WERI-Rb-1 (cell line): ENCODE measurements around the gene IDI2.
A peak's percentile ranks its signal among the peaks of the same experiment; 100 is the strongest.

Source experiments
- DNase-seq: peaks from one replicate; pipeline ENCODE4 v3.0.0-alpha.2; 2020
- H3K27ac ChIP-seq: fragments of 250-450 bp; sonication (Bioruptor Pico); 2 replicates; pipeline ENCODE4 v1.5.1; 2020; ENCODE audit warnings: mild to moderate bottlenecking, moderate library complexity
- H3K27me3 ChIP-seq: fragments of 250-450 bp; sonication (Bioruptor Pico); 2 replicates; pipeline ENCODE4 v1.5.1; 2021; ENCODE audit warnings: mild to moderate bottlenecking, low read depth, moderate library complexity; ENCODE audit not compliant: insufficient read depth, severe bottlenecking
- H3K36me3 ChIP-seq: fragments of 250-450 bp; sonication (Bioruptor Pico); 2 replicates; pipeline ENCODE4 v1.5.1; 2020; ENCODE audit warnings: mild to moderate bottlenecking, moderate library complexity
- H3K4me3 ChIP-seq: 2 replicates; pipeline ENCODE4 v1.5.1; 2011; ENCODE audit warnings: low read depth, mild to moderate bottlenecking, control low read depth, low read length
- H3K9me3 ChIP-seq: fragments of 250-450 bp; sonication (Bioruptor Pico); 2 replicates; pipeline ENCODE4 v1.5.1; 2021; ENCODE audit warnings: mild to moderate bottlenecking, moderate library complexity; ENCODE audit not compliant: severe bottlenecking
- TF ChIP-seq, protein P1 (sequence below): IDR thresholded peaks from 2 replicates; pipeline ENCODE4 v1.5.1; 2011; ENCODE audit warnings: low read depth, mild to moderate bottlenecking, control low read depth, inconsistent platforms, low read length

The IDI2 gene

DNA sequence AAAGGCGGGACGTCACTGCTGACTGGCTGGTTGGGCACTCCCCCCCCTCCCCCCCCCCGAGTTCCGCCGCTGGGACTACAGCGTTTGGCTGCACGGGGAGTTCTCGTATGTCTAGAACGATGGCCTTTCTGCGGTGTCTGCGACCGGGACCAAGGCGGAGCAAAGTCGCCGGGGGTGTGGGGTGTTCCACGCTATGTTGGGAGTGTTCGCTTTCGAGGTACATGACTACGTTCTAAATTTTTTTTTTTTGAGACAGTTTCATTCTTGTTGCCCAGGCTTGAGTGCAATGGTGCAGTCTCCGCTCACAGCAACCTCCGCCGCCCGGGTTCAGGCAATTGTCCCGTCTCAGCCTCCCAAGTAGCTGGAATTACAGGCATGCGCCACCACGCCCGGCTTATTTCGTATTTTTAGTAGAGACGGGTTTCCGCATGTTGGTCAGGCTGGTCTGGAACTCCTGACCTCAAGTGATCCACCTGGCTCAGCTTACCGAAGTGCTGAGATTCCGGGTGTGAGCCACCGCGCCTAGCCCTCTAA is 23.8 kb upstream of the IDI2 start:
- Histone ChIP-seq H3K4me3 (peak overlapping the region; percentile 63), H3K36me3 (peaks cover 14% of the 10 kb centered on the region), H3K27me3 (no peaks in the 10 kb centered on the region), H3K27ac (peak overlapping the region; percentile 91), H3K9me3 (no peaks in the 10 kb centered on the region)
- TF ChIP-seq, protein P1, sequence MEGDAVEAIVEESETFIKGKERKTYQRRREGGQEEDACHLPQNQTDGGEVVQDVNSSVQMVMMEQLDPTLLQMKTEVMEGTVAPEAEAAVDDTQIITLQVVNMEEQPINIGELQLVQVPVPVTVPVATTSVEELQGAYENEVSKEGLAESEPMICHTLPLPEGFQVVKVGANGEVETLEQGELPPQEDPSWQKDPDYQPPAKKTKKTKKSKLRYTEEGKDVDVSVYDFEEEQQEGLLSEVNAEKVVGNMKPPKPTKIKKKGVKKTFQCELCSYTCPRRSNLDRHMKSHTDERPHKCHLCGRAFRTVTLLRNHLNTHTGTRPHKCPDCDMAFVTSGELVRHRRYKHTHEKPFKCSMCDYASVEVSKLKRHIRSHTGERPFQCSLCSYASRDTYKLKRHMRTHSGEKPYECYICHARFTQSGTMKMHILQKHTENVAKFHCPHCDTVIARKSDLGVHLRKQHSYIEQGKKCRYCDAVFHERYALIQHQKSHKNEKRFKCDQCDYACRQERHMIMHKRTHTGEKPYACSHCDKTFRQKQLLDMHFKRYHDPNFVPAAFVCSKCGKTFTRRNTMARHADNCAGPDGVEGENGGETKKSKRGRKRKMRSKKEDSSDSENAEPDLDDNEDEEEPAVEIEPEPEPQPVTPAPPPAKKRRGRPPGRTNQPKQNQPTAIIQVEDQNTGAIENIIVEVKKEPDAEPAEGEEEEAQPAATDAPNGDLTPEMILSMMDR, result no peak
- peak; percentile 30 for DNase-seq

DNA sequence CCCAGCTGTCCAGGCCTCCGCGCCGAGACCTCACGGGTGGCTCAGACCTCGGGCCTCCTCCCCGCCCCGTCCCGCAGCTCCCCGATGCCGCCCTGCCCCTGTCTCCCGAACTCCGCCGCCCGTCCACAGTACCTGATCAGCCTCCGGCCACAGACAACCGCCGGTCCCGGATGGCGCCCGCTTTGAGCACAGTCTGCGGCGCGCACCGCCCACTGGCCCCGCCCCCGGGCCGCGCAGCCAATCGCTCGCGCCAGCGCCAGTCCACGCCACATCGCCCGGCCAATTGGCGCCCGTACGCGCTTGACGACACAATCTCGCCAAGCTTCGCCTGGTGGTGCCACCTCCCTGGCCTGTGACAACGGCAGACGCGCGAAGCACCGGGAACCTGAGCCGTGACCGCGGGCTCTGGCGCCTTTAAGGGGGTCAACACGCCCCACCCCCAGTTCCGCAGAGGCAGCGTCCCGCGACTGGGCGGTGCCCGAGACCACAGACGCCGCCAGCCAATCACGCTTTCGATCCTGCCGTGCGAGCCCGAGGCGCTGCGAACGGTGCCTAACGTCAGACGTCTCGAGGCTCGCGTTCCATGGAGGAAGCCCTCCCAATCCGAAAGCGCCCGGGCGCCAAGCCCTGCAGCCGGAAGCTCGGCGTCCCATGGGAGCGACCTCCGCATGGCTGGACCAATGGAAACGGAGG is 23.2 kb upstream of the IDI2 start, which contains the start of gene IDI1:
Gene IDI1 (minus strand): TSS at position 388 of the 693 bp plus-strand sequence. CDS start 116 bp downstream, at position 272.
- TF ChIP-seq, protein P1, result no peak
- Histone ChIP-seq H3K4me3 (peak within 1 kb of the TSS; percentile 63), H3K27ac (peak within 1 kb of the TSS; percentile 91), H3K9me3 (no peaks in the 10 kb centered on the region), H3K36me3 (peaks cover 17% of the 10 kb centered on the region), H3K27me3 (no peaks in the 10 kb centered on the region)
- DNase-seq, result peak; percentile 92

DNA sequence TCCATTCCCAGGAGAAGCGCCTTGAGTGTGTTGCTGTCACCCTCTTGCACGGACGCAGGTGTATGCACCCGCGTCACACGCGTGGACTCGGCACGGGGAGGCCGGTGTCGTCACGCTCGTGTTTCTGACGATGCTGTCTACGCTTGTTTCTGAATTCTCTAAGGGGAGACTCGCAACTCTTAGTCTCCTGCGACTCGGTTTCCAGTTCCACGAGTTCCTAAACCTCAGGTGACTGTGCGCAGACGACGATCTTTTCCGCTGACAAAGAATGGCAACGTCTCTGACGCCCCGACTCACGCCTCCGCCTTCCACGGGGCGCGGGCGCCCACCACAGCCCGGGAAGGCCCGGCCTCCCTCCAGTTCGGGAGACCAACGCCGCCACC is 22.7 kb upstream of the IDI2 start:
- no peaks in the 10 kb centered on the region for H3K9me3 ChIP-seq
- peaks cover 20% of the 10 kb centered on the region for H3K36me3 ChIP-seq
- H3K27me3 ChIP-seq, result no peaks in the 10 kb centered on the region
- H3K4me3 ChIP-seq, result peak overlapping the region; percentile 63
- DNase-seq, result no peak
- H3K27ac ChIP-seq, result peak overlapping the region; percentile 91
- TF ChIP-seq, protein P1, result no peak

DNA sequence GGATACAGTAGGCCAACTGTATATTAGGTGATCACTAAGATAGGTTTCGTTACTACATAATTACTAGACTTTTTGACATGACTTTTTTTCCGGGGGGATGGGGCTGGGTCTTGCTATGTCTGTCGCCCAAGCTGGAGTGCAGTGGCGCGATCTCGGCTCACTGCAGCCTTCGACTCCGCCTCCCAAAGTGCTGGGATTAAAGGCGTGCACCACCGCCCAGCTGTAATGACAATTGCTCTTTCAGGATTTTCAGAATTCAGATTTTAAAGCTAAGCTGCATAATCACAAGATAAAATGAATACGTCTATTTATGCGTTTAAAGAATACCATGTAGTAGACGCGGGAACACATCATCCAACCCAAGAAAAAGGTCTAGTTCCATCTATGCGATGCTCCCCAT is 22.3 kb upstream of the IDI2 start:
- Histone ChIP-seq H3K27ac (peak overlapping the region; percentile 91), H3K27me3 (no peaks in the 10 kb centered on the region), H3K4me3 (peak overlapping the region; percentile 63), H3K36me3 (peaks cover 20% of the 10 kb centered on the region), H3K9me3 (no peaks in the 10 kb centered on the region)
- TF ChIP-seq, protein P1, result no peak
- DNase-seq, result peak; percentile 39

DNA sequence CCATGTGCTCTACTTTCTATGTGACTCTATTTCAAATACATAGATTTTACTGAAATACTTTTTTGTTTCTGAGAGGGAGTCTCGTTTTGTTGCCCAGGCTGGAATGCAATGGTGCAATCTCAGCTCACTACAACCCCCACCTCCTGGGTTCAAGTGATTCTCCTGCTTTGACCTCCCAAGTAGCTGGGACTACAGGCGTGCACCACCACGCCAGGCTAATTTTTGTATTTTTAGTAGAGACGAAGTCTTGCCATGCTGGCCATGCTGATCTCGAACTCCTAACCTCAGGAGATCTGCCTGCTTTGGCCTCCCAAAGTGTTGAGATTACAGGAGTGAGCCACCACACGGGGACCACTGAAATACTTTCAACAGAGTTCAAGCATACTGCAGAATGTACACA is 19.8 kb upstream of the IDI2 start:
- Histone ChIP-seq H3K4me3 (no peak overlapping the region), H3K27me3 (no peaks in the 10 kb centered on the region), H3K36me3 (peaks cover 26% of the 10 kb centered on the region), H3K27ac (no peak overlapping the region), H3K9me3 (no peaks in the 10 kb centered on the region)
- no peak for DNase-seq
- TF ChIP-seq, protein P1, result no peak
